ENCODE data around the gene YEATS2. TPM values are rescaled to one million over a fixed set of nuclear protein-coding genes. Genes with fewer than 3 reads are reported as not detected.

YEATS2 gene
- polyA plus RNA-seq, 1 of the 3 experiments (the other 2 are of a cell fraction) = 19.9 TPM

DNA sequence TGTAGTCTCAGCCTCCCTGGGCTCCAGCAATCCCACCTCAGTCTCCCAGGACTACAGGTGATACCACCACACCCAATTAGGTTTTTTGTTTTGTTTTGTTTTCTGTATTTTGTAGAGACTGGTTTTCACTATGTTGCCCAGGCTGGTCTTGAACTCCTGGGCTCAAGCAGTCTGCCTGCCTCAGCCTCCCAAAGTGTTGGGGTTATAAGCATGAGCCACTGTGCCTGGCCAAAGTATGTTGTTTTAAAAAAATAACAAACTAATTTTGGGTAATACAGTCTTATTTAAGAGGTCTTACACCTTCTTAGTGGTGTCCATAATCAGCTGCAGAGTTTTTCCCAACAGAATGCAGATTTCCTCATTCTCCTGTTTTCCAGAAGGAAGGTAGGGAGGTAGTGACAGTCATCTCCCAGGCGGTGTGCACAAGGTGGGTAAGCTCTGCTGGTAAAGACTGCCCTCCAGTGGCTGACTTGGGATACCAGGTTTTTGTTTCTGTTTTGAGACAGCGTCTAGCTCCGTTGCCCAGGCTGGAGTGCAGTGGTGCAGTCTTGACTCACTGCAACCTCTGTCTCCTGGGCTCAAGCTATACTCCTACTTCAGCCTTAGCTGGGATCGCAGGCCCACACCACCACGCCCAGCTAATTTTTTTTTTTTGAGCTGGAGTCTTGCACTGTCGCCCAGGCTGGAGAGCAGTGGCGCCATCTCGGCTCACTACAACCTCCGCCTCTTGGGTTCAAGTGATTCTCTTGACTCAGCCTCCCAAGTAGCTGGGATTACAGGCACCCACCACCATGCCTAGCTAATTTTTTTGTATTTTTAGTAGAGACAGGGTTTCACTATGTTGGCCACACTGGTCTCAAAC is 69.4 kb downstream of the YEATS2 start:
- Histone ChIP-seq H3K9ac (no peak overlapping the region), H3K9me2 (no peaks in the 10 kb centered on the region), H3K36me3 (replicated peaks in 1 of 2; ENCODE audit: control insufficient read depth in 1 of 2, insufficient read depth in 2 of 2, low read length in 1 of 2) (peaks cover 29 to 57% of the 10 kb centered on the region in 2 experiments), H3K4me2 (no peak overlapping the region), H3K4me1 (ENCODE audit: control insufficient read depth in 1 of 2, insufficient read depth in 2 of 2, low read depth in 1 of 2, low read length in 1 of 2) (peaks cover 4% of the 10 kb centered on the region in 2 experiments; a peak in 1 of 4 replicates), H3K27me3 (ENCODE audit: insufficient read depth) (no peaks in the 10 kb centered on the region), H3K79me2 (ENCODE audit: insufficient read depth) (no peaks in the 10 kb centered on the region; the same call in 1 of the 2 replicates), H3F3A (replicated peaks; ENCODE audit: insufficient read depth) (peaks cover 18% of the 10 kb centered on the region), H4K20me1 (ENCODE audit: insufficient read depth) (peaks cover 24% of the 10 kb centered on the region), H3K4me3 (ENCODE audit: low read depth in 2 of 2, low read length in 1 of 2) (no peak overlapping the region; a peak in 1 of 4 replicates), H2AFZ (ENCODE audit: low read depth) (no peak overlapping the region), H3K27ac (ENCODE audit: low read depth in 2 of 2, low read length in 1 of 2) (no peak overlapping the region), H3K9me3 (no peaks in the 10 kb centered on the region)
- DNase-seq = peak; percentile 75
- CTCF ChIA-PET = interaction anchor here (0.6 to 2.5 kb wide), 52 partner anchors 9 to 582 kb away, joined by 3 to 28 read pairs (median 4); partner anchors contain the start of genes MAP6D1 and MCF2L2
- TF ChIP-seq SMC3 (IDR thresholded peaks at IDR 0.05; ENCODE audit: low read depth, low read length) (peak; percentile 81), RFX5 (IDR thresholded peaks at IDR 0.05; ENCODE audit: low read length) (no peak), TAF1 (IDR thresholded peaks at IDR 0.05; ENCODE audit: borderline replicate concordance, low read depth, low read length) (no peak), RAD21 (IDR thresholded peaks at IDR 0.05; ENCODE audit: low read length) (peak; percentile 88), GATA2 (CRISPR knock-in tag; IDR thresholded peaks at IDR 0.05) (no peak), MEF2A (IDR thresholded peaks at IDR 0.05; ENCODE audit: borderline replicate concordance, low read depth) (no peak), MXI1 (IDR thresholded peaks at IDR 0.05; ENCODE audit: low read depth, low read length) (peak; percentile 26; the same call in 1 of the 2 replicates), TEAD4 (IDR thresholded peaks at IDR 0.05; ENCODE audit: borderline replicate concordance, insufficient read depth) (no peak)
- TF ChIP-seq, protein P1, sequence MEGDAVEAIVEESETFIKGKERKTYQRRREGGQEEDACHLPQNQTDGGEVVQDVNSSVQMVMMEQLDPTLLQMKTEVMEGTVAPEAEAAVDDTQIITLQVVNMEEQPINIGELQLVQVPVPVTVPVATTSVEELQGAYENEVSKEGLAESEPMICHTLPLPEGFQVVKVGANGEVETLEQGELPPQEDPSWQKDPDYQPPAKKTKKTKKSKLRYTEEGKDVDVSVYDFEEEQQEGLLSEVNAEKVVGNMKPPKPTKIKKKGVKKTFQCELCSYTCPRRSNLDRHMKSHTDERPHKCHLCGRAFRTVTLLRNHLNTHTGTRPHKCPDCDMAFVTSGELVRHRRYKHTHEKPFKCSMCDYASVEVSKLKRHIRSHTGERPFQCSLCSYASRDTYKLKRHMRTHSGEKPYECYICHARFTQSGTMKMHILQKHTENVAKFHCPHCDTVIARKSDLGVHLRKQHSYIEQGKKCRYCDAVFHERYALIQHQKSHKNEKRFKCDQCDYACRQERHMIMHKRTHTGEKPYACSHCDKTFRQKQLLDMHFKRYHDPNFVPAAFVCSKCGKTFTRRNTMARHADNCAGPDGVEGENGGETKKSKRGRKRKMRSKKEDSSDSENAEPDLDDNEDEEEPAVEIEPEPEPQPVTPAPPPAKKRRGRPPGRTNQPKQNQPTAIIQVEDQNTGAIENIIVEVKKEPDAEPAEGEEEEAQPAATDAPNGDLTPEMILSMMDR (IDR thresholded peaks at IDR 0.05) = peak; percentile 83
- 81% methylated on average over 9 of the region's 9 CpGs for WGBS (ENCODE audit: low lambda C conversion rate)
- POLR2A ChIA-PET = no interaction called here

DNA sequence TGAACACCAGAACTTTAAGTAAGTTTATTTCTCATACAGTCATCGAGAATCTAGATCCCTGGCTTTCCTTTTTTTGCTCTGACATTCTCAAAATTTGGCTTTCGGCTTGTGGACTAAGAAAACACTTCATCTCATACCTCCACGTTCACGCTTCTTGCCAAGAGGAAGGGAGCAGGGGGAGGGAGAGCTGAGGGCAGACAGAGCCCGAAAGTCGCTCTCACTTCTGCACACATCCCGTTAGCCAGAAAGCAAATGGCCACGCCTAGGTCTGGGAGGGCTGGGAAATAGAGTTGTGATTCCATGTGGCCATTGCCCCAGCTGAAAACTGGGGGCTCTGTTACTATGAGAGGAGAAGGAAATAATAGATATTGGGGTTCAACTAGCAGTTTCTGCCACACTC is 70.5 kb downstream of the YEATS2 start:
- POLR2A ChIA-PET = no interaction called here

More for the DNA sequence above, 70.5 kb downstream of the YEATS2 start:
- H3K9me2 ChIP-seq = no peaks in the 10 kb centered on the region
- peaks cover 24% of the 10 kb centered on the region for H4K20me1 ChIP-seq (ENCODE audit: insufficient read depth)
- WGBS (ENCODE audit: low lambda C conversion rate) = 94% methylated on average over 8 of the region's 8 CpGs
- no peak overlapping the region for H3K4me3 ChIP-seq (ENCODE audit: low read depth in 2 of 2, low read length in 1 of 2)
- no peak overlapping the region for H2AFZ ChIP-seq (ENCODE audit: low read depth)
- H3K9ac ChIP-seq = no peak overlapping the region
- peaks cover 32 to 56% of the 10 kb centered on the region in 2 experiments for H3K36me3 ChIP-seq (replicated peaks in 1 of 2; ENCODE audit: control insufficient read depth in 1 of 2, insufficient read depth in 2 of 2, low read length in 1 of 2)
- DNase-seq = no peak
- no peak overlapping the region for H3K27ac ChIP-seq (ENCODE audit: low read depth in 2 of 2, low read length in 1 of 2)
- no peaks in the 10 kb centered on the region; the same call in 1 of the 2 replicates for H3K79me2 ChIP-seq (ENCODE audit: insufficient read depth)
- no peaks in the 10 kb centered on the region for H3K9me3 ChIP-seq
- peaks cover 4% of the 10 kb centered on the region in 2 experiments; a peak in 1 of 4 replicates for H3K4me1 ChIP-seq (ENCODE audit: control insufficient read depth in 1 of 2, insufficient read depth in 2 of 2, low read depth in 1 of 2, low read length in 1 of 2)
- no peaks in the 10 kb centered on the region for H3K27me3 ChIP-seq (ENCODE audit: insufficient read depth)
- TF ChIP-seq GATA2 (CRISPR knock-in tag; IDR thresholded peaks at IDR 0.05) (no peak), JUND (IDR thresholded peaks at IDR 0.05) (no peak), NRF1 (IDR thresholded peaks at IDR 0.05; ENCODE audit: low read depth, low read length) (no peak), FOSL2 (IDR thresholded peaks at IDR 0.05; ENCODE audit: borderline replicate concordance, low read depth) (no peak), TCF12 (IDR thresholded peaks at IDR 0.05) (no peak)
- TF ChIP-seq, protein P1 (IDR thresholded peaks at IDR 0.05) = no peak
- no peak overlapping the region for H3K4me2 ChIP-seq
- H3F3A ChIP-seq (replicated peaks; ENCODE audit: insufficient read depth) = peaks cover 18% of the 10 kb centered on the region
- CTCF ChIA-PET = interaction anchor here (0.6 to 2.4 kb wide), 4 partner anchors 15 to 265 kb away, joined by 3 to 11 read pairs (median 4); no protein-coding TSS in a partner anchor

All from SK-N-SH (cell line).